Effector CD4-positive, alpha-beta T cell (primary cell): ENCODE results near the gene CASP3.

Experiments used
- DNase-seq: peaks from one replicate; pipeline ENCODE4 v3.0.0-alpha.2; 2020
- total RNA-seq: gene quantifications from one replicate; lab custom pipeline; 2026; lab: John Stamatoyannopoulos, UW

CASP3 gene
- total RNA-seq: 42.2 reads per million, percentile 65 among the genes with 10 or more reads in this experiment

GRCh38 chr4:184649026-184649970, at the start of gene CASP3, which contains the start of gene PRIMPOL:
Gene CASP3, minus strand, starts transcription at chr4:184649447. Its CDS starts 10,994 bp downstream, at chr4:184638453.
Gene PRIMPOL, plus strand, starts transcription at chr4:184649738. Its CDS starts 7,403 bp downstream, at chr4:184657141.
- peak; percentile 90 for DNase-seq

GRCh38 chr4:184697956-184698355, 48.7 kb upstream of the CASP3 start:
- DNase-seq: no peak

- no peak for DNase-seq
Measured at GRCh38 chr4:184695178-184695896, 46.1 kb upstream of the CASP3 start.

GRCh38 chr4:184694412-184694956, 45.2 kb upstream of the CASP3 start:
- no peak for DNase-seq

- DNase-seq: no peak
Measured at GRCh38 chr4:184693056-184693455, 43.8 kb upstream of the CASP3 start.

GRCh38 chr4:184689681-184690080, 40.4 kb upstream of the CASP3 start:
- DNase-seq: no peak

- DNase-seq: no peak
Measured at GRCh38 chr4:184688447-184688846, 39.2 kb upstream of the CASP3 start.

GRCh38 chr4:184688005-184688404, 38.8 kb upstream of the CASP3 start:
- no peak for DNase-seq

GRCh38 chr4:184684491-184685189, 35.4 kb upstream of the CASP3 start:
- no peak for DNase-seq

GRCh38 chr4:184681916-184682315, 32.7 kb upstream of the CASP3 start:
- DNase-seq: no peak

GRCh38 chr4:184680698-184681097, 31.5 kb upstream of the CASP3 start:
- no peak for DNase-seq

GRCh38 chr4:184675821-184676492, 26.7 kb upstream of the CASP3 start:
- DNase-seq: no peak

GRCh38 chr4:184675018-184675417, 25.8 kb upstream of the CASP3 start:
- no peak for DNase-seq

GRCh38 chr4:184674011-184674410, 24.8 kb upstream of the CASP3 start:
- no peak for DNase-seq

- no peak for DNase-seq
Measured at GRCh38 chr4:184672741-184673140, 23.5 kb upstream of the CASP3 start.

GRCh38 chr4:184671101-184671500, 21.9 kb upstream of the CASP3 start:
- no peak for DNase-seq

GRCh38 chr4:184669251-184669650, 20.0 kb upstream of the CASP3 start:
- no peak for DNase-seq

GRCh38 chr4:184668511-184669114, 19.4 kb upstream of the CASP3 start:
- DNase-seq: no peak

GRCh38 chr4:184668096-184668495, 18.8 kb upstream of the CASP3 start:
- DNase-seq: no peak

- DNase-seq: no peak
Measured at GRCh38 chr4:184666670-184667069, 17.4 kb upstream of the CASP3 start.

GRCh38 chr4:184664445-184665210, 15.4 kb upstream of the CASP3 start:
- no peak for DNase-seq
